SJSA1 (cell line): ENCODE measurements around the gene A3GALT2. TPM values are rescaled to one million over a fixed set of nuclear protein-coding genes. Genes with fewer than 3 reads are reported as not detected.
"Not testable (repeated sequence)": the region's sequence is repeated elsewhere in the genome, so short reads cannot be mapped to it uniquely, and the experiment has no call there.

Experiments
- DNase-seq, 2 experiments: peaks; one replicate each; pipeline ENCODE4 v3.0.0-alpha.2; 2015 to 2020; ENCODE audit warnings: low spot score in 2 of 2, low read depth in 1 of 2
- H3K27ac ChIP-seq: fragments of 250-450 bp; sonication (Bioruptor Pico); 2 replicates; pipeline ENCODE4 v1.5.1; 2020; ENCODE audit warnings: mild to moderate bottlenecking, moderate library complexity
- H3K27me3 ChIP-seq: fragments of 250-450 bp; sonication (Bioruptor Pico); replicated peaks from 2 replicates; pipeline ENCODE4 v1.5.1; 2020; ENCODE audit warnings: mild to moderate bottlenecking, moderate library complexity
- H3K36me3 ChIP-seq: fragments of 250-450 bp; sonication (Bioruptor Pico); 2 replicates; pipeline ENCODE4 v1.5.1; 2020; ENCODE audit warnings: mild to moderate bottlenecking
- H3K4me1 ChIP-seq: fragments of 250-450 bp; sonication (Bioruptor Pico); replicated peaks from 2 replicates; pipeline ENCODE4 v1.6.1; 2021; ENCODE audit warnings: mild to moderate bottlenecking
- H3K4me3 ChIP-seq: fragments of 250-450 bp; sonication (Bioruptor Pico); 2 replicates; pipeline ENCODE4 v1.5.1; 2020; ENCODE audit warnings: mild to moderate bottlenecking
- H3K9me3 ChIP-seq: fragments of 250-450 bp; sonication (Bioruptor Pico); replicated peaks from 2 replicates; pipeline ENCODE4 v1.5.1; 2020; ENCODE audit warnings: mild to moderate bottlenecking
- total RNA-seq: library from RNA; depleted of rRNA; stranded (reverse); fragments of >200 nt; shearing (Covaris generic); gene quantifications from 2 replicates; pipeline ENCODE4 v1.2.3, GENCODE V29; 2014

The A3GALT2 gene
- total RNA-seq, 1 experiment from 2014 or later, result not detected

- no peak overlapping the region for H3K27ac ChIP-seq
- no peak for DNase-seq
- no peak overlapping the region for H3K4me3 ChIP-seq
- peaks cover 57% of the 10 kb centered on the region for H3K36me3 ChIP-seq
- H3K27me3 ChIP-seq, result no peaks in the 10 kb centered on the region
- no peaks in the 10 kb centered on the region for H3K9me3 ChIP-seq
- H3K4me1 ChIP-seq, result 0 out of 2 replicates have a peak, but pooled peaks cover 3% of the 10 kb centered on the region
Measured at GRCh38 chr1:33322870-33323585, 2.1 kb upstream of the A3GALT2 start.

- Histone ChIP-seq H3K4me3 (no peak overlapping the region), H3K27me3 (no peaks in the 10 kb centered on the region), H3K36me3 (peaks cover 47% of the 10 kb centered on the region), H3K27ac (no peak overlapping the region), H3K9me3 (no peaks in the 10 kb centered on the region), H3K4me1 (peaks cover 13% of the 10 kb centered on the region; the same call in 1 of the 2 replicates)
- DNase-seq, result no peak
Measured at GRCh38 chr1:33322109-33322508, 1.2 kb upstream of the A3GALT2 start.

- H3K27me3 ChIP-seq, result no peaks in the 10 kb centered on the region
- peaks cover 22% of the 10 kb centered on the region for H3K4me1 ChIP-seq
- H3K36me3 ChIP-seq, result peaks cover 38% of the 10 kb centered on the region
- H3K27ac ChIP-seq, result no peak overlapping the region
- no peak overlapping the region for H3K4me3 ChIP-seq
- DNase-seq, result no peak
- no peaks in the 10 kb centered on the region for H3K9me3 ChIP-seq
Measured at GRCh38 chr1:33321178-33321577, 280 bp upstream of the A3GALT2 start.

GRCh38 chr1:33319949-33320618 is 814 bp downstream of the A3GALT2 start:
- Histone ChIP-seq H3K4me1 (peaks cover 31% of the 10 kb centered on the region), H3K36me3 (peaks cover 27% of the 10 kb centered on the region), H3K4me3 (no peak overlapping the region), H3K9me3 (no peaks in the 10 kb centered on the region), H3K27me3 (no peaks in the 10 kb centered on the region), H3K27ac (no peak overlapping the region)
- no peak for DNase-seq

GRCh38 chr1:33319186-33319948 is 1.5 kb downstream of the A3GALT2 start:
- peaks cover 20% of the 10 kb centered on the region for H3K36me3 ChIP-seq
- H3K4me1 ChIP-seq, result peaks cover 31% of the 10 kb centered on the region
- H3K9me3 ChIP-seq, result no peaks in the 10 kb centered on the region
- H3K27me3 ChIP-seq, result no peaks in the 10 kb centered on the region
- DNase-seq, result no peak
- no peak overlapping the region for H3K4me3 ChIP-seq
- no peak overlapping the region for H3K27ac ChIP-seq

GRCh38 chr1:33317946-33318345 is 3.0 kb downstream of the A3GALT2 start:
- Histone ChIP-seq H3K4me3 (no peak overlapping the region), H3K36me3 (peaks cover 6% of the 10 kb centered on the region), H3K27ac (no peak overlapping the region), H3K27me3 (no peaks in the 10 kb centered on the region), H3K4me1 (peaks cover 31% of the 10 kb centered on the region), H3K9me3 (no peaks in the 10 kb centered on the region)
- DNase-seq, result no peak

GRCh38 chr1:33317354-33317753 is 3.5 kb downstream of the A3GALT2 start:
- Histone ChIP-seq H3K27me3 (no peaks in the 10 kb centered on the region), H3K4me3 (no peak overlapping the region), H3K27ac (no peak overlapping the region), H3K36me3 (no peaks in the 10 kb centered on the region; the same call in 1 of the 2 replicates), H3K9me3 (no peaks in the 10 kb centered on the region), H3K4me1 (peaks cover 31% of the 10 kb centered on the region)
- DNase-seq, result no peak

- H3K36me3 ChIP-seq, result no peaks in the 10 kb centered on the region
- H3K27me3 ChIP-seq, result no peaks in the 10 kb centered on the region
- no peak overlapping the region for H3K27ac ChIP-seq
- no peak for DNase-seq
- H3K4me1 ChIP-seq, result peaks cover 31% of the 10 kb centered on the region
- H3K4me3 ChIP-seq, result no peak overlapping the region
- no peaks in the 10 kb centered on the region for H3K9me3 ChIP-seq
Measured at GRCh38 chr1:33316601-33317000, 4.3 kb downstream of the A3GALT2 start.

- Histone ChIP-seq H3K27me3 (no peaks in the 10 kb centered on the region), H3K4me3 (no peak overlapping the region), H3K4me1 (peaks cover 31% of the 10 kb centered on the region), H3K9me3 (no peaks in the 10 kb centered on the region), H3K36me3 (no peaks in the 10 kb centered on the region), H3K27ac (no peak overlapping the region)
- no peak for DNase-seq
Measured at GRCh38 chr1:33314416-33314815, 6.5 kb downstream of the A3GALT2 start.

GRCh38 chr1:33312413-33312749 is 8.5 kb downstream of the A3GALT2 start:
- DNase-seq, result no peak

GRCh38 chr1:33311706-33312412 is 9.0 kb downstream of the A3GALT2 start:
- no peak overlapping the region for H3K27ac ChIP-seq
- H3K4me3 ChIP-seq, result no peak overlapping the region
- no peak for DNase-seq
- no peaks in the 10 kb centered on the region for H3K36me3 ChIP-seq
- H3K9me3 ChIP-seq, result no peaks in the 10 kb centered on the region
- H3K27me3 ChIP-seq, result no peaks in the 10 kb centered on the region
- peaks cover 15% of the 10 kb centered on the region for H3K4me1 ChIP-seq

More at GRCh38 chr1:33312413-33312749, 8.5 kb downstream of the A3GALT2 start:
- H3K4me3 ChIP-seq, result no peak overlapping the region
- H3K9me3 ChIP-seq, result no peaks in the 10 kb centered on the region
- H3K36me3 ChIP-seq, result no peaks in the 10 kb centered on the region
- no peak overlapping the region for H3K27ac ChIP-seq
- peaks cover 21% of the 10 kb centered on the region for H3K4me1 ChIP-seq
- H3K27me3 ChIP-seq, result no peaks in the 10 kb centered on the region

GRCh38 chr1:33310702-33311101 is 10.2 kb downstream of the A3GALT2 start:
- Histone ChIP-seq H3K9me3 (no peaks in the 10 kb centered on the region), H3K4me1 (peaks cover 4% of the 10 kb centered on the region), H3K27me3 (no peaks in the 10 kb centered on the region), H3K36me3 (no peaks in the 10 kb centered on the region), H3K27ac (no peak overlapping the region), H3K4me3 (no peak overlapping the region)
- no peak for DNase-seq

- not testable (repeated sequence) for DNase-seq, H3K9me3 ChIP-seq, H3K27ac ChIP-seq, H3K36me3 ChIP-seq, H3K27me3 ChIP-seq, H3K4me1 ChIP-seq, H3K4me3 ChIP-seq
Measured at GRCh38 chr1:33309351-33309750, 11.5 kb downstream of the A3GALT2 start.
